ENCODE results near the gene CSTF3.

GRCh38 chr11:33179348-33179803 lies 18.1 kb upstream of the CSTF3 start:
- no peak for TF ChIP-seq ZBTB40 (IDR thresholded peaks at IDR 0.05; ENCODE audit: borderline replicate concordance)
- no peak for TF ChIP-seq RB1 (IDR thresholded peaks at IDR 0.05; ENCODE audit: borderline replicate concordance)
- no peak for TF ChIP-seq ZSCAN29 (IDR thresholded peaks at IDR 0.05)
- TF ChIP-seq SRF (IDR thresholded peaks at IDR 0.05; ENCODE audit: low read depth in 2 of 2, low read length in 2 of 2) = no peak
- no peak for TF ChIP-seq ELK1 (IDR thresholded peaks at IDR 0.05; ENCODE audit: low read depth, low read length)
- no peak for TF ChIP-seq BHLHE40 (IDR thresholded peaks at IDR 0.05; ENCODE audit: borderline replicate concordance in 1 of 2, low read depth in 2 of 2, low read length in 1 of 2)

All from GM12878 (cell line).